Loucy (cell line): ENCODE measurements around the gene CPSF2.

Source experiments
- CTCF ChIP-seq: fragments of 200-600 bp; sonication (generic); conservative IDR thresholded peaks from 2 replicates; pipeline ENCODE4 v1.5.1; 2014; ENCODE audit warnings: mild to moderate bottlenecking, antibody characterized with exemption, low read length
- EZH2phosphoT487 ChIP-seq: fragments of 200-600 bp; IDR thresholded peaks from 2 replicates; pipeline ENCODE4 v1.6.1; 2018; ENCODE audit warnings: antibody characterized with exemption, mild to moderate bottlenecking, moderate library complexity, borderline replicate concordance

- TF ChIP-seq EZH2phosphoT487: no peak
- TF ChIP-seq CTCF: no peak
Measured at GRCh38 chr14:92121207-92121669, 531 bp upstream of the CPSF2 start.
